Parathyroid adenoma (tissue), 2 donors: ENCODE measurements around the gene ROS1.

Experiments
- H2AFZ ChIP-seq: fragments of 300-600 bp; sonication (generic); one replicate; pipeline ENCODE4 v1.7.0; 2017; ENCODE audit warnings: antibody characterized with exemption, mild to moderate bottlenecking
- H3K27ac ChIP-seq: fragments of 300-600 bp; sonication (generic); one replicate; pipeline ENCODE4 v1.7.0; 2017
- H3K27me3 ChIP-seq: fragments of 300-600 bp; sonication (generic); one replicate; pipeline ENCODE4 v1.7.0; 2017; ENCODE audit warnings: low read length; ENCODE audit not compliant: control insufficient read depth, insufficient read depth
- H3K36me3 ChIP-seq: fragments of 300-600 bp; sonication (generic); one replicate; pipeline ENCODE4 v1.7.0; 2017; ENCODE audit warnings: low read length; ENCODE audit not compliant: control insufficient read depth, insufficient read depth
- H3K4me1 ChIP-seq: fragments of 300-600 bp; sonication (generic); one replicate; pipeline ENCODE4 v1.7.0; 2017; ENCODE audit warnings: control low read depth
- H3K4me2 ChIP-seq: fragments of 300-600 bp; sonication (generic); one replicate; pipeline ENCODE4 v1.7.0; 2017; ENCODE audit warnings: low read length
- H3K4me3 ChIP-seq: fragments of 300-600 bp; sonication (generic); one replicate; pipeline ENCODE4 v1.7.0; 2017; ENCODE audit warnings: low read depth, low read length
- H3K79me2 ChIP-seq: fragments of 300-600 bp; sonication (generic); one replicate; pipeline ENCODE4 v1.7.0; 2017; ENCODE audit warnings: control low read depth
- H3K9ac ChIP-seq: fragments of 300-600 bp; sonication (generic); one replicate; pipeline ENCODE4 v1.7.0; 2017; ENCODE audit warnings: mild to moderate bottlenecking
- H3K9me3 ChIP-seq: fragments of 300-600 bp; sonication (generic); one replicate; pipeline ENCODE4 v1.7.0; 2017; ENCODE audit warnings: low read length; ENCODE audit not compliant: control insufficient read depth
- CTCF ChIP-seq: fragments of 300-600 bp; sonication (generic); IDR thresholded peaks from one replicate; pipeline ENCODE4 v1.7.0; 2017; ENCODE audit warnings: antibody characterized with exemption, mild to moderate bottlenecking
- donor health status: primary hyperparathyroidism.

Gene ROS1

DNA sequence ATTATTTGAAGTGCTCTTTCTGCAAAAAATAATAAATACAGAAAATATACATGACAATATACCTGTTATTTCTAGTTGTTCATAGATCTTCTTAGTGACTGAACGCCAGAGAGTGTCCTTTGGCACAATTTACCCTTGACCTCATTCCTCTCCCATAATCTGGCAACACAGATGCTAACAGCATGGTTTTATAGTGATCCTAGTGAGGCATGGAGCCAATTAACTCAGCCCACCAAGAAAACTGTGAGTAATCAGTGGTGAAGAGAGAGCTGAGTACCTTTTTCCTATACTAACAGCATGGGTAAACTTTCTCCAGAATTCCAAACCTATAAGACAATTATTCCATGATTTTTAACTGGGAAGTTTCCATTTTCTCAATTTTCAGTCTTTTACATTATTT is 99.3 kb downstream of the ROS1 start:
- no peak overlapping the region for H3K9ac ChIP-seq

GRCh38 chr6:117317261-117317660 is 108.5 kb downstream of the ROS1 start:
- Histone ChIP-seq H3K27me3 (no peaks in the 10 kb centered on the region), H3K4me2 (no peak overlapping the region), H3K4me1 (no peaks in the 10 kb centered on the region), H3K27ac (no peak overlapping the region), H2AFZ (no peak overlapping the region), H3K79me2 (no peaks in the 10 kb centered on the region), H3K36me3 (no peaks in the 10 kb centered on the region), H3K9ac (no peak overlapping the region), H3K9me3 (no peaks in the 10 kb centered on the region), H3K4me3 (no peak overlapping the region)
- TF ChIP-seq CTCF = peak; percentile 15

More for the DNA sequence above, 99.3 kb downstream of the ROS1 start:
- H3K4me3 ChIP-seq = no peak overlapping the region
- no peaks in the 10 kb centered on the region for H3K27me3 ChIP-seq
- no peak overlapping the region for H3K27ac ChIP-seq
- H3K36me3 ChIP-seq = no peaks in the 10 kb centered on the region
- H3K79me2 ChIP-seq = no peaks in the 10 kb centered on the region
- no peaks in the 10 kb centered on the region for H3K9me3 ChIP-seq
- no peaks in the 10 kb centered on the region for H3K4me1 ChIP-seq
- no peak overlapping the region for H3K4me2 ChIP-seq
- no peak overlapping the region for H2AFZ ChIP-seq
- no peak for TF ChIP-seq CTCF

DNA sequence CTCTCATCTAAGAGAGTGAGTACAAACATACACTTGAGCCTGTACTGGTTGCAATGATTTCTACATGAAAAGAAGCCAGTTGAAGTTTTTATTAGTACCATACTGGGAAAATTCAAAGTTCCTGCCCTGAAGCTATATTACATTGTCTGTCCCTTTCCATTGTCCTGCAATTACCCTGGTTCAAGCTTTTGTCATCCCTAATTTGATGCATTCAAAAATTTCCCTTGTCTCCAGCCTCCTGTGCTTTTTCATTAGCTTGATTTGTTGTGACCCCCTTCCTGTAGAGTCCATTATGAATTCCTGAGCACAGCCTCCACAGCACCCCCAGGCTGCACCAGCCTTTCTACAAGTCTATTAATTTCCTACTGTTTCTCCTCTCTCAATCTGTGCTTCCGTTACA is 114.0 kb downstream of the ROS1 start:
- H3K9me3 ChIP-seq = no peaks in the 10 kb centered on the region
- no peak overlapping the region for H2AFZ ChIP-seq
- no peak overlapping the region for H3K27ac ChIP-seq

GRCh38 chr6:117311310-117311709 is 114.4 kb downstream of the ROS1 start:
- Histone ChIP-seq H3K4me3 (no peak overlapping the region), H3K27ac (no peak overlapping the region), H3K9me3 (no peaks in the 10 kb centered on the region), H3K27me3 (no peaks in the 10 kb centered on the region), H3K4me2 (no peak overlapping the region), H3K79me2 (no peaks in the 10 kb centered on the region), H2AFZ (no peak overlapping the region), H3K36me3 (no peaks in the 10 kb centered on the region), H3K4me1 (no peaks in the 10 kb centered on the region), H3K9ac (no peak overlapping the region)
- no peak for TF ChIP-seq CTCF

More for the DNA sequence above, 114.0 kb downstream of the ROS1 start:
- Histone ChIP-seq H3K9ac (no peak overlapping the region), H3K36me3 (no peaks in the 10 kb centered on the region), H3K4me2 (no peak overlapping the region), H3K4me1 (no peaks in the 10 kb centered on the region), H3K79me2 (no peaks in the 10 kb centered on the region), H3K4me3 (no peak overlapping the region), H3K27me3 (no peaks in the 10 kb centered on the region)
- TF ChIP-seq CTCF = no peak

- H3K79me2 ChIP-seq = no peaks in the 10 kb centered on the region
- H3K27ac ChIP-seq = no peak overlapping the region
- no peak overlapping the region for H3K9ac ChIP-seq
- H3K4me2 ChIP-seq = no peak overlapping the region
- H3K4me1 ChIP-seq = no peaks in the 10 kb centered on the region
- no peaks in the 10 kb centered on the region for H3K36me3 ChIP-seq
- H3K27me3 ChIP-seq = no peaks in the 10 kb centered on the region
- no peak for TF ChIP-seq CTCF
- no peak overlapping the region for H2AFZ ChIP-seq
- H3K9me3 ChIP-seq = no peaks in the 10 kb centered on the region
- H3K4me3 ChIP-seq = no peak overlapping the region
Measured at GRCh38 chr6:117309611-117310010, 116.1 kb downstream of the ROS1 start.
